HG02588 (cell line): Measurements from ENCODE around the gene ONECUT2.
"Not testable (repeated sequence)": the region's sequence is repeated elsewhere in the genome, so short reads cannot be mapped to it uniquely, and the experiment has no call there.

Experiments used
- ATAC-seq: cut with Tn5 transposase; IDR thresholded peaks from one replicate; pipeline ENCODE4 v1.9.1; 2021; ENCODE audit warnings: mild to moderate bottlenecking, moderate library complexity; ENCODE audit not compliant: unreplicated experiment

Gene ONECUT2

DNA sequence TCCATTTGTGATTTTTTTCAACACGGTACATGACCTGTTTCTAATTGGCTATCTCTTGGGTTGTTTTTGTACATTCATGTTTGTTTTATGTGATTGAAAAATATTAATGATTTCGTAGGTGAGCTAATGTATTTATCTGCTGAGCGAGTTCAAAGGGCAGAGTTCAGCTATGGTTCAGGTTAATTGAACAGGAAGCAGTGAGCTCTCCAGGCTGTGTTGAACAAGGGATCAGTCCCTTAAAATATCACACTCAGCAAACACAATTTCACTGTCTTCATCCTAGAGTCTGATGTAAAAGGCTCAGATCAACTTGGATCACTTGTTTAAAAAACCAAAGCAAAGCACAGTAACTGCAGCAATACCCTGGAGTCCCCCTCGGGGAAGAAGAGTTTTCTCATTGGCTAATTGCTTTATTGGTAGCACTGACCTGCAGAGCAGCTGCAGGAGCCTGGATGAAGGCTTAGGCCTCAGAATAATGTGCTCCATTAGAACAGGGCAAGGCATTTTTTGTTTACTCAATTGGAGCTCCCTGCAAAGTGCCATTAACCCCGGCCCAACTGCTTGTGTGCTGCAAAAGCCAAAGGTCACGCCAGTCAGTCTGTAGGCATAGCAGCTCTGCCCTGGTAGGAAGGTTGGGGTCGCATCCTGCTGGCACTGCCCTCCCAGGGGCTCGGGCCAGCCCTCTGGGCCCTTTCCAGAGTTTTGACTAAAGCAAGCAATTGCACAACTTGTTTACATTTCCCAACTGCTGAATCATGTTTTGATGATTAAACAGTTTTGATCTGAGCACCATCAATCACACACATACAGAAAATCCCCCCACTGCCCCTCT is 10.5 kb downstream of the ONECUT2 start:
- ATAC-seq: no peak

DNA sequence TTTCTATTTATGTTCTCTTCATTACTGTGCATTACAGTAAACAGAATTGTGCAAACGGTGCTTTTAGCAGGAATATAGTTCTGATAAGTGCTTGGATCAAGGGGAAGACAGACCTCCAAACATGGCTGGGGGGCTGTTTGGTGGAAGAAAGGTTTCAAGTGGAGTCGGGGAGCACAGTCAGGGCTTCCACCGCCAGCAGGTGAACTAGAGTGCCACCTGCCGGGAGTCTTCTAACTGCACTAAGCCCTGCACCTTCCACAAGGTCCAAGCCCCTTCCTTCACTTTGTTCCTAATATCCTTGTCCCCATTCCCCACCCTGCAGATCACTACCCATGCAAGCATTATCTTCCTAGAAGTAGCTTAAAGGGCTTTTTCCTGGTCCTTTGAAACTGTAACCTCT is 11.1 kb downstream of the ONECUT2 start:
- ATAC-seq: no peak

DNA sequence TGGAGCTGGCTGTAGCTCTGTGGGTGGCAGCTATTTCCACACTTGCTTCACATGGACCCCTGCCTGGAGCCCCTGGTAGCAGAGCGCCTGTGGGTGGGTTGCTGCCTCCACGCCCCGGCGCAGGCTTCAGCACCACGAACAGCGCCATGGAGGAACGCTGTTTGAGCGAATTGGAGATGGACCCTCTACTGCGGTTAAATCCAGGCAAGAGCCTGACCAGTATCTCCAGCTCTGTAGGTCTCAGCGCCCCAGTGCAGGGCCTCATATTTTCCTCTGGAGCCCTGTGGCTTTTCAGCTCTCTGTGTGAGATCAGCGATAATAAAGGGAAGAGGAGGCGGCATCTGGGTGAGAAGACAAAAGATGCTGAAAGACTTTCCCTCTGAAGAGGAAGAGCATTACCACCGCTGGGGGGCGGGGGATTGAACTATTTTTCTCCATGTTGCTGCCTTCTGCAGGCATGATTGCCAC is 12.0 kb downstream of the ONECUT2 start:
- no peak for ATAC-seq

DNA sequence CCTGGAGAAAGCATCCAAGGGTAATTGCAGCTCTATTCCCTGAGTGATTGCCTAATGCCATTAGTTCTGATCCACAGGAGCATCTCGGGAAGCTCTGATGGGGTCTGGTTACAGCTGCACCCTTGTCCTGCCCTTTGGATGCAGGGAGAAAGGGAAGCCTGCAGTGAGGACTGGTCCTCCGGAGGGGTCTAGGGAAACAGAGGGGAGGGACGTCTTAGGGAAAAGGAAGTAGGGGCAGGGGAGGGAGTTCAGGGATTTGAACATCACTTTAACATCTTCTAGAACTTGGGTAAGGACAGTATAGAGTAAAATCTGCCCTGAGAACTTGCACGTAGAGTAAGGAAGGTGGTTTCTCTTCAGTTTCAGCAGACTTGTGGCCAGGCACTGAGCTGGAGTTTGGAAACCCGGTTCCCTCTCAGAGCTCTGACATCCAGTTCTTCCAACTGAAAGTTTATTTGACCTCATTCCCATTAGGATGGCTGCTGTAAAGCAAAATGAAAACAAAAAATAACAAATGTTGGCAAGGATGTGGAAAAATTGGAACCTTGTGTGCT is 20.5 kb downstream of the ONECUT2 start:
- no peak for ATAC-seq

DNA sequence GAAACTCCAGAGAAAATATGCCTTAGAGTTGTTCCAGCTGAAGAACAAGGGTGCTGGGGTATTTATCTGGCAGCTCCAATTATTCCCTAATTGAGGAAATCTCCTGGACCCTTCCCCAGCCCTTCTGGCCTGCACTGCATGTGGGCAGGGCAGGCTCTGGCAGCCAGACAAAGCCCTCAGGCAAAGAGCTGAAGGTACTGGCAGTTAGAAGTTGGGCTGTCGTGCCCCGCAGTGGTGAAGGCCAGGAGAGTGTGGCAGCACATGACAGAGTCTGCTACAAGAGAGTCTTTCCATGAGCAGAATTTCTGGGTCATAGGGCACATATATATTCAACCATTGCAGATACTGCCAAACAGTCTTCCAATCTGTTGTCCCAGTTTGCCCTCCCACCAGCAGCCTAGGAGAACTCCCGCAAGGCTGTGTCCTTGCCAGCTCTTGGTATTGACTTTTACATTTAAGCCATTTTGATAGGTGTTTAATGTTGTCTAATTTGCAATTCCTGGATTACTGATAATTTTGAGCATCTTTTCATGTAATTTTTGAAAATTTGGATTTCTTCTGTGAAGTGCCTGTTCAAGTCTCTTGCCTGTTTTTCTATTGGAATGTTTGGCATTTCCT is 26.6 kb downstream of the ONECUT2 start:
- ATAC-seq: no peak

DNA sequence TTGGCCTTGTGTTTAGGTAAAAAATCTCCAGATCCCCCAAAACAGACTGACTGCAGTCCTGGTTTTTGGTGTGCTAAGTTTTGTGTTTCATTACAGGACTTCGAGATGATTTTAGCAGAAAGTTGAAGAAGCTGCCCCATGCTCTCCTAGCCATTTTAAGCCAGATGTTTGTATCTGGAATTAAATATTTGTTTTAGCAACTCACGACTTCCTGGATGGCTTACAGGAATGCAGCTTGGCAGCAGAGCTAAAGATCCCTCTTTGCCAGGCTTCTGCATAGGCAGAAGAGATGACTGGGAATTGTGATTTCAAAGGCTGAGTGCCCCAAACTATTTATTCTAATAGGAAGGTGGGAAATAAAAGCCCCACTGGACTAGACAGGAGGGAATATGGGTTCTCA is 31.1 kb downstream of the ONECUT2 start:
- no peak for ATAC-seq

DNA sequence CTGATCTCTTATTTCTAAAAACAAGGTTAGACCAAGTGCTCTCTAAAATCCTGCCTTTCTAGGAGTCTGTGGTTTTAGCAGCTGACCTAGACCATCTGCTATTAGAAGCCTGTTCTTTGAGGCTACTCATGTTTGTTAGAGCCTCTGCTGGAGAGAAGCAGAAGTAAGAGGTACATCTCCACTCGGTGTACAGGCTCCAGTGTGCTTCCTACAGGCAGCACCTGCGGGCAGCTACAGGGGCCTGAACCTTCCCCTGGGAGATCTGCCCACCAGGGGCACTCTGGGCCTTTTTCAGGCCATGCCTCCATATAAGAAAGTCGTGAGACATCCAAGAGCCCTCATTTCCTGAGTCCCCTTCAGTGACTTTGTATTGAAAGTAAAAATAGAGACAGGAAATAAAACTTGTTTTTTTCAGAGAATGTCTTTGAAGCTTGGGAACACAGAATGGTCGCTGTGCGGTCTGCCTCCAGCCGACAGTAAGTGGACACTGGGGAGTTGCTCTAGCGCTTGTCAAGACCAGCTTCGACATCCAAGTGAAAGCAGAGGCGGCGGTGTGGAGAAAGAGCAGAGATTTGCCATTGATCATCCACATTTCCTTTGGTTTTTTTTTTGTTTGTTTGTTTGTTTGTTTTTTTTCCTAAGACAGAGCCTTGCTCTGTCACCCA is 31.7 kb downstream of the ONECUT2 start:
- ATAC-seq: no peak

DNA sequence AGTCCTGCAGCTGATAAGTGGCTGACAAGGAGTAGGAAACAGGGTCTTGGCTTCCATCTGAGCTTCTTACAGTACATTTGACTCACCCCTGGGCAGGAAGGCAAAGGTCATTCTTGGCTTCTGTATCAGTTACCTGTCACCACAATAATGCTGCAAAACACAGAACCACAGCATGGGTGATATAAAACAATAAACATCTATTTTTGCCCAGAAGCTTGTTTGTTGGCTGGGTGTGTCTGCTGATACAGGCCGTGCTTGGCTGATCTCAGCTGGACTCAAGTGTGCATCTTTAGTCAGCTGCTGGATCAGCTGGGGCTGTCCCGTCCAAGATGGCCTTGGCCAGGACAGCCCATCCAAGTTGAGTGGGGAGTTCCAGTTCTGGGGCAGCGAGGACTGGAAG is 34.7 kb downstream of the ONECUT2 start:
- no peak for ATAC-seq

DNA sequence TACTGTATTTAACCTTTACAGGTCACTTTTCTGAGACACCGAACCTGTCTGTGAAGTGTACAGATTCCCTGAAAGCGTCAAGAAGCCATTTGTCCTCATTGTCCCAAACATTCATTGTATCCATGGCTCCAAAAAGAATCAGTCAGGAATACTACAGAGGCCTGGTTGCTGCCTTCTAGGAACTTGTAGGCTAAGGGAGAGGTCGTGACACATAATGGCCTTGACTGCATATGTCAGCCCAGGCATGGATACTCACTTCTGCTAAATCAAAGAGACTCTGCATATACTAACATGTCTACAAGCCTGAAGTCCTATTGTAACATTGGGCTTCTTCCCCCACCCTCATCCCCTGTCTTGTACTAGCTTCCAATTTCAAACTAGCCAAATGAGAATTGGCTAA is 40.2 kb downstream of the ONECUT2 start:
- ATAC-seq: no peak

DNA sequence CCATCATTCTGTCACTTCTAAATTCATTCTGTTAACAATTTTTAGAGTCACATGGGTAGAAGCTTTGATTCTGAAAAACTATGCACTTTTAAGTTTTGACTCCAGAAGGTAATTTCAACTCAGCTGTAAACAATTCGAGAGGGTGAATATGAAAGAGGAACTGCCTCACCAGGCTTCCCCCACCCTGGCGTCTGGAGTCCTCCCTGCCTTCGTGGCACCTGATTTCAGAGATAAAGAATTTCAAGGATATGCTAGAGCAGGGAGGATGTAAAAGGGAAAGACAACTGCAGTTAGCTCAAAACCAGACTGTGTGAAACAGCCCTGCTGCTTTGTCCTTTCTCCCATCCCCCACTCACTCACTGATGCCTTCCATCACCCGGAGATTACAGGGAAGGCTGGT is 40.7 kb downstream of the ONECUT2 start:
- ATAC-seq: no peak

DNA sequence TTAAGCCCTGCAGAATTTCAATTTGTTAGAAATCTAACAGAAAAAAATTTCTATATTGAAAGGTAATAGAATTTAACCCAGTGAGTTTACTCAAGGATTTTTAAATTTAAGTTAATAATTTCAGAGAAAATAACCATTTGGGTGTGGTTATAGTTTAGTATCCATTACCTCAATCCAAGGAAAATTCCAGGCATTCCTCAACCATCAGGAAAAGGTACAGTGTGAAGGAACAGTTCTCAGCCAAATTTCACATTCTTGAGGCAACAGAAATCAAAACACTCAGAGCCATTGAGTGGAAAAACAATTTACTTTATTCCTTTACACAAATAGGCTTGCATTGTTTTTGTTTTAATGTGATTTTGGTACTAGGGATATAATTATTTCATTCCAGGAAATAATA is 45.6 kb downstream of the ONECUT2 start:
- ATAC-seq: no peak

DNA sequence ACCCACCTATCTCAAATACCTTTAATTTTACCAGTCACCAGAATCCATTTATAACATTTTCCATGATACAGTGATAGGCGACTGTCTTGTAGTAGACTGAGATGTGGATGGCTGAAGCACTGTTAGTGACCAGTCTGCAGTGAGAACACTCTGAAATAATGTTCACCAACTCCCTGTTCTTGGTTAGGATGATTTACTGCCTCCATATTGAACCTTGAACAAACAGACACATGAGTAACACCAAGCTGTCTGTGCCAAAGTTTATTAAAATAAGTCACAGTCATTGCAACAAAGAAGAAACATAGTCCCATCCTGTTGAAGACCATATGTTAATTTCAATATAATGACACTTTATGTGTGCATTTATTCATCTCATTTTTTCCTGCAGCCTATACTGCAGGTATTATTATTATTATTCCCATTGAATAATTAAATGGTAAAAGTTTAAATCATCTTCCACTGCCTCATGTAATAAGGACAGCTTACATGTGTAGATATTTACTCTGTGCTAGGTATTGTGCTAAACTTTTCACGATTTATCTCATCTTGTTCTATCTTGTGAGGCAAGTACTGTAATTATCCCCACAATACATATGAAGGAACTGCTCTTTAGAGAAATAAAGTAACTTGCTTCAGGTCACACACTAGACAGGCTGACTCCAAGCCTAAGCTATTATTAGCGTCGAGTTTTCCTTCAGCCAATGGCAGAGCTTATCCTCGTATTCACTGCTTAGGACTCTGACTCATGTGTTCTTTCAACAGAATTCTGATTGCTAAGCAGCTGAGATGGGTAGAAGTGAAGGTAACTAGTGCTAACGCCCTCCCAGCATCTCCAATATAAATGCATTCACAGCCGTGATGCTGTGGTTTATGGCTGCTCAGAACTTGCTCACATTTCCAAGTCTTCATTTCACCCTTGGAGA is 62.5 kb downstream of the ONECUT2 start:
- no peak for ATAC-seq

DNA sequence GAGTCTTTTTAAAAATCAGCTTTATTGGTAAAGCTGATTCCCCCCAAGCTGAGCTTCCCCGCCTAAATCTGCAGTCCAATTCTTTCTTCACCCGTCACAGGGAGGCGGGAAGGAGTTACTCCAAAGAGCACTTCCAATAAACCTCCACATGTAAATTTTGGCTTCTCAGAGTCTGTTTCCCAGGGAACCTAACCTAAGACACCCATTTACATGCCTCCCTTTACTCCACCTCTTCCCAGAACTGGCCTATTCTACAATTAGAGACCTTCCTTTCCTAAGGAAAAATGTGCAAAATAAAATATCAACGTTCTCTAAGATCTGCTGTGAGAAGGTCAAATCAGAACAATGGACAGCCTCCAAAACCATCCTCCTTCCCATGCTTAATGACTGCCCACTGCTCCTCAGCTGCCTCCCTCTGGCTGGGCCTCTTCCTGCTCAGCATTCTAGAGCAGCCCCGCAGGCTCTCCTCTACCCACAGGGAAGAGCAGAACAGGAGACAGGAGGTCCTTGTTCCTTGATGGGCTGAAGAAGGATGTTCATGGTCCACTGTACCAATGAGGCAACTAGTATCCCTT is 63.6 kb downstream of the ONECUT2 start:
- ATAC-seq: no peak

DNA sequence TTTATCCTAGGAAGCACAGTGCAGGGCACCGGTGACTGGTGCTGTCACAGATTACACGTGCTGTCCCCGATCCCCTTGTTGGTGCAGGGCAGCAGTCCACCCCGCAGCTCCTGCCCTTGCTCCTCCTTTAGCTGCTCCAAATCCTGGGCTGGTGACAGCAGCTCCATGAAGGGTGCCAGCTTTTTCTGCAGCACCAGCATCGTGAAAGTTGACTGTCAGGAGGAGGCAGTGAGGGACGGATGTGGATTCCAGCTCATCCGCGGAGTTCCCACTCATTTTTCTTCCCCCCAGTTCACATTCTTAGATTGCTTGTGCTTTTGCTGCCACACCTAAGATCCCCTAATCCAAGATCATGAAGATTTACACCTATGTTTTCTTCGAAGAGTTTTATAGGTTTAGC is 67.5 kb downstream of the ONECUT2 start:
- no peak for ATAC-seq

DNA sequence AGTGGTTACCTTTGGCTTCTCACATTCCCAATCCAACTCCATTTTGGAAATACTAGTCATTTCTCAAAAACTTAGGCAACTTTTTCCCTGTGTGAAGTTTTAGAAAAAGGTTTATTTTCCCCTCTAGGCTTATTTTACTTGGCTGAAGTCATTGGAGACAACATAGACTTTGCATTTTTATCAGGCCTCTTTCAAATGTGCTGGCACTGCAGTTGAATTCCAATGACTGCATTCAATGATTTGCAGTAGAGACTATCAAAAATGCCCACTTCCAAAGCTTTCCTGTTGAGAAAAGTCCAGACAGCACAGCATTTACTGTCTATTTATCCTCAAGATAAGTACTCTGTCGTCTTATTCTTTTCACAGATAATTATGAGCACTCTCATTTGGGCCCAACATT is 70.1 kb downstream of the ONECUT2 start:
- no peak for ATAC-seq

DNA sequence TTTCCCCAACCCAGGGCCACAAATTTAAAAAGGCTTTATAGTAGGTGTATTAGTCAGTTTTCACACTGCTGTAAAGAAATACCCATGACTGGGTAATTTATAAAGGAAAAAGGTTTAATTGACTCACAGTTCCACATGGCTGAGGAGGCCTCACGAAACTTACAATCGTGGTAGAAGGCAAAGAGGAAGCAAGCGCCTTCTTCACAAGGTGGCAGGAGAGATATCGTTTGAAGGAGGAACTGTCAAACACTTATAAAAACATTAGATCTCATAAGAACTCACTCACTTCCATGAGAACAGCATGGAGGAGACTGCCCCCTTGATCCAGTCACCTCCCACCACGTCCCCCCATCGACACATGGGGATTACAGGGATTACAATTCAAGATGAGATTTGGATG is 80.9 kb downstream of the ONECUT2 start:
- no peak for ATAC-seq

DNA sequence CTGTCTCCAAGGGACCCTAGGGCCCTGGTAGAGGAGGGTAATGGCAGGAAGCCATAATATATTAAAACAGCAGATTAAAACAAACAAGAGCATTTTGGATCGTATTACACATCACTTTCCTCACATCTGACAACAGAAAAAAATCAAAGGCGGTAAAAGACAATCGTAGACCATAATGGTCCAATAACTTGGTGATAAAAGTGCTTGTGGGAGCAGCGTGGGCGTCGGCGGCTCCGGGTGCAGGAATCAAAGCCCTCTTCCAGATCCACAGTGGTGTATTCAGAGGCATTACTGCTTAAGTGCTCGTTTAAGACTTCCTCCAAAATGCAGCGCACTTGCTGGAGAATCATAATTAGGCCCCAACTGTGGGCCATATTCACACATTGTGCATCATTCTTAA is 83.4 kb downstream of the ONECUT2 start:
- no peak for ATAC-seq

DNA sequence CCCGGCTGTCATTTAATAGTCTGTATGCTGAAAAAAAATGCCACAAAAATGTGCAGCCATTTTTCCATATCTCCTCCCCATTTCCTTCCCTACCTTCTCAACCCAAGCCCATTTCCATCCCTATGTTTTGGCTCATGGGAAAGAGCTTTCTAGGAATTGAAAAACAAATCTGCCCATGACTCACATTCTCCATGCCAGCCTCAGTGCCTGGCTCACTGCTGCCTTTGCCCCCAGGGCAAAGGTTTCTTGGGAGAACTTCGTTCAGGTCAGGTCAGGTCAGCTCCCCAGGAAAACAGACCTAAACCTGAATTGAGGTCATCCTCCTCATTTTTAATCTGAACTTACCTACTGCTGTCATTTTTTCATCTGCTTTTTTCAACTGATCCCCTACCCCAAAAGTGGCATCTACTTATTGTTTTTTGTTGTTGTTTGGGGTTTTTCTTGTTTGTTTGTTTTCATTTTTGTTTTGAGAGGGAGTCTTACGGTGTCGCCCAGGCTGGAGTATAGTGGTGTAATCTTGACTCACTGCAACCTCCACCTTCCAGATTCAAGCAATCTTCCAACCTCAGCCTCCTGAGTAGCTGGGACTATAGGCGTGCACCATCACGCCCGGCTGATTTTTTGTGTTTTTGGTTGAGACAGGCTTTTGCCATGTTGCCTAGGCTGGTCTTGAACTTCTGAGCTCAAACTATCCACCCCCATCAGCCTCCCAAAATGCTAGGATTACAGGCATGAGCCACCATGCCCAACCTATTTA is 84.7 kb downstream of the ONECUT2 start:
- no peak for ATAC-seq

DNA sequence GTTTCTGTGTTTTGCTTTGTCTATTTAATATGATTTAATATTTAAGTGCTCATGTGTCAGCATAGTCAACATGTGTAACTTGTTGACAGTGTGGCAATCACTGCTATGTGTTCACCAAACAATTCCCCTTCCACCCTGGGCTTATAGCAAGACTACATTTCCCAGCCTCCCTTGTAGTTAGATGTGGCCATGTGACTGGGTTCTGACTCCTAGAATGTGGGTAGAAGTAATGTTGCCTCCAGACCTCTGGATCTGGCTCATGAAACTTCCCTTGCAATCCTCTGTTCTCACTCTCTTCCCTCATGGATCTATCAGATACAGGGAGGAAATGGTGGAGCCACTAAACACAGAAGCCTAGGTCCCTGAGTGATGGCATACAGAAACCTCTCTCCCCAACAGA is 87.2 kb downstream of the ONECUT2 start:
- not testable (repeated sequence) for ATAC-seq
